RPMI8226 (cell line): ENCODE data around the gene SORBS1.
A peak's percentile ranks its signal among the peaks of the same experiment; 100 is the strongest.

Experiments used
- DNase-seq: peaks from one replicate; pipeline ENCODE4 v3.0.0-alpha.2; 2015

Gene SORBS1

GRCh38 chr10:95564291-95564690, 3.1 kb upstream of the SORBS1 start:
- no peak for DNase-seq

- DNase-seq: no peak
Measured at GRCh38 chr10:95562341-95562965, 1.3 kb upstream of the SORBS1 start.

- no peak for DNase-seq
Measured at GRCh38 chr10:95561864-95562177, 650 bp upstream of the SORBS1 start.

- DNase-seq: peak; percentile 27
Measured at GRCh38 chr10:95560278-95561176, 644 bp downstream of the SORBS1 start.

- DNase-seq: no peak
Measured at GRCh38 chr10:95559896-95560277, 1.3 kb downstream of the SORBS1 start.

GRCh38 chr10:95559471-95559870, 1.7 kb downstream of the SORBS1 start:
- DNase-seq: no peak

GRCh38 chr10:95558593-95559320, 2.4 kb downstream of the SORBS1 start:
- DNase-seq: no peak

- DNase-seq: no peak
Measured at GRCh38 chr10:95556994-95557767, 4.0 kb downstream of the SORBS1 start.

- DNase-seq: no peak
Measured at GRCh38 chr10:95553674-95554073, 7.5 kb downstream of the SORBS1 start.

- no peak for DNase-seq
Measured at GRCh38 chr10:95552679-95553342, 8.4 kb downstream of the SORBS1 start.

- no peak for DNase-seq
Measured at GRCh38 chr10:95550073-95550672, 11.0 kb downstream of the SORBS1 start.

- DNase-seq: no peak
Measured at GRCh38 chr10:95547791-95548435, 13.3 kb downstream of the SORBS1 start.

GRCh38 chr10:95547197-95547596, 14.0 kb downstream of the SORBS1 start:
- no peak for DNase-seq

- no peak for DNase-seq
Measured at GRCh38 chr10:95545981-95546380, 15.2 kb downstream of the SORBS1 start.

GRCh38 chr10:95544783-95545500, 16.2 kb downstream of the SORBS1 start:
- DNase-seq: no peak

- no peak for DNase-seq
Measured at GRCh38 chr10:95543459-95543858, 17.7 kb downstream of the SORBS1 start.

GRCh38 chr10:95542761-95543160, 18.4 kb downstream of the SORBS1 start:
- DNase-seq: no peak

- DNase-seq: no peak
Measured at GRCh38 chr10:95542330-95542729, 18.8 kb downstream of the SORBS1 start.

GRCh38 chr10:95540514-95541052, 20.6 kb downstream of the SORBS1 start:
- DNase-seq: no peak

GRCh38 chr10:95539560-95540284, 21.4 kb downstream of the SORBS1 start:
- no peak for DNase-seq
